Mucosa of stomach (tissue), 1 donor: ENCODE results near the gene ABCB9.
A peak's percentile ranks its signal among the peaks of the same experiment; 100 is the strongest.

Source experiments
- H3K27me3 ChIP-seq: one replicate; pipeline ENCODE4 v1.7.0; 2013; ENCODE audit warnings: mild to moderate bottlenecking, low read length; ENCODE audit not compliant: control insufficient read depth, insufficient read depth
- H3K36me3 ChIP-seq: one replicate; pipeline ENCODE4 v1.7.0; 2013; ENCODE audit warnings: low read length; ENCODE audit not compliant: control insufficient read depth, insufficient read depth
- H3K4me1 ChIP-seq: one replicate; pipeline ENCODE4 v1.7.0; 2013; ENCODE audit warnings: mild to moderate bottlenecking, low read length; ENCODE audit not compliant: control insufficient read depth, insufficient read depth
- H3K4me3 ChIP-seq: one replicate; pipeline ENCODE4 v1.7.0; 2013; ENCODE audit warnings: low read length
- H3K9ac ChIP-seq: one replicate; pipeline ENCODE4 v1.7.0; 2013; ENCODE audit warnings: mild to moderate bottlenecking, low read length, moderate library complexity
- H3K9me3 ChIP-seq: one replicate; pipeline ENCODE4 v1.7.0; 2013; ENCODE audit warnings: mild to moderate bottlenecking, low read length, moderate library complexity; ENCODE audit not compliant: control insufficient read depth
- donor health status: Pancreatic carcinoma.

ABCB9 gene

GRCh38 chr12:122935318-122935717 lies 30.9 kb downstream of the ABCB9 start:
- Histone ChIP-seq H3K27me3 (no peaks in the 10 kb centered on the region), H3K36me3 (no peaks in the 10 kb centered on the region), H3K4me1 (no peaks in the 10 kb centered on the region), H3K9ac (no peak overlapping the region), H3K9me3 (no peaks in the 10 kb centered on the region), H3K4me3 (no peak overlapping the region)

GRCh38 chr12:122934722-122935121 lies 31.5 kb downstream of the ABCB9 start:
- H3K36me3 ChIP-seq: no peaks in the 10 kb centered on the region
- no peaks in the 10 kb centered on the region for H3K9me3 ChIP-seq
- no peak overlapping the region for H3K4me3 ChIP-seq
- no peaks in the 10 kb centered on the region for H3K27me3 ChIP-seq
- H3K4me1 ChIP-seq: no peaks in the 10 kb centered on the region
- no peak overlapping the region for H3K9ac ChIP-seq

GRCh38 chr12:122932207-122932606 lies 34.1 kb downstream of the ABCB9 start:
- no peak overlapping the region for H3K4me3 ChIP-seq
- no peak overlapping the region for H3K9ac ChIP-seq
- H3K4me1 ChIP-seq: no peaks in the 10 kb centered on the region
- H3K36me3 ChIP-seq: no peaks in the 10 kb centered on the region
- H3K9me3 ChIP-seq: no peaks in the 10 kb centered on the region
- H3K27me3 ChIP-seq: no peaks in the 10 kb centered on the region

GRCh38 chr12:122929812-122930211 lies 36.5 kb downstream of the ABCB9 start:
- H3K36me3 ChIP-seq: no peaks in the 10 kb centered on the region
- H3K4me1 ChIP-seq: no peaks in the 10 kb centered on the region
- no peaks in the 10 kb centered on the region for H3K27me3 ChIP-seq
- H3K4me3 ChIP-seq: no peak overlapping the region
- no peaks in the 10 kb centered on the region for H3K9me3 ChIP-seq
- H3K9ac ChIP-seq: no peak overlapping the region

- no peaks in the 10 kb centered on the region for H3K27me3 ChIP-seq
- no peak overlapping the region for H3K4me3 ChIP-seq
- H3K36me3 ChIP-seq: no peaks in the 10 kb centered on the region
- H3K9me3 ChIP-seq: no peaks in the 10 kb centered on the region
- H3K4me1 ChIP-seq: no peaks in the 10 kb centered on the region
- H3K9ac ChIP-seq: no peak overlapping the region
These were observed 37.1 kb downstream of the ABCB9 start for GRCh38 chr12:122929148-122929538.

- Histone ChIP-seq H3K9me3 (no peaks in the 10 kb centered on the region), H3K27me3 (no peaks in the 10 kb centered on the region), H3K36me3 (no peaks in the 10 kb centered on the region), H3K4me1 (no peaks in the 10 kb centered on the region), H3K9ac (no peak overlapping the region), H3K4me3 (no peak overlapping the region)
These were observed 37.7 kb downstream of the ABCB9 start for GRCh38 chr12:122928404-122929147.

GRCh38 chr12:122927756-122928403 lies 38.4 kb downstream of the ABCB9 start:
- Histone ChIP-seq H3K4me1 (no peaks in the 10 kb centered on the region), H3K4me3 (no peak overlapping the region), H3K9me3 (no peaks in the 10 kb centered on the region), H3K9ac (no peak overlapping the region), H3K27me3 (no peaks in the 10 kb centered on the region), H3K36me3 (no peaks in the 10 kb centered on the region)

GRCh38 chr12:122921917-122922316 lies 44.3 kb downstream of the ABCB9 start:
- H3K4me3 ChIP-seq: no peak overlapping the region
- H3K36me3 ChIP-seq: no peaks in the 10 kb centered on the region
- H3K4me1 ChIP-seq: peaks cover 37% of the 10 kb centered on the region
- H3K9ac ChIP-seq: no peak overlapping the region
- no peaks in the 10 kb centered on the region for H3K9me3 ChIP-seq
- H3K27me3 ChIP-seq: no peaks in the 10 kb centered on the region

- Histone ChIP-seq H3K9me3 (no peaks in the 10 kb centered on the region), H3K27me3 (no peaks in the 10 kb centered on the region), H3K4me3 (no peak overlapping the region), H3K36me3 (no peaks in the 10 kb centered on the region), H3K4me1 (peaks cover 37% of the 10 kb centered on the region), H3K9ac (no peak overlapping the region)
These were observed 45.6 kb downstream of the ABCB9 start for GRCh38 chr12:122920687-122921086.

GRCh38 chr12:122918827-122919226 lies 47.4 kb downstream of the ABCB9 start:
- H3K36me3 ChIP-seq: no peaks in the 10 kb centered on the region
- H3K4me3 ChIP-seq: no peak overlapping the region
- H3K27me3 ChIP-seq: no peaks in the 10 kb centered on the region
- H3K4me1 ChIP-seq: peaks cover 37% of the 10 kb centered on the region
- H3K9me3 ChIP-seq: no peaks in the 10 kb centered on the region
- H3K9ac ChIP-seq: no peak overlapping the region

- H3K36me3 ChIP-seq: no peaks in the 10 kb centered on the region
- H3K9ac ChIP-seq: peak overlapping the region; percentile 43
- H3K4me3 ChIP-seq: no peak overlapping the region
- no peaks in the 10 kb centered on the region for H3K27me3 ChIP-seq
- H3K9me3 ChIP-seq: no peaks in the 10 kb centered on the region
- H3K4me1 ChIP-seq: peaks cover 37% of the 10 kb centered on the region
These were observed 48.6 kb downstream of the ABCB9 start for GRCh38 chr12:122917507-122918121.
